ENCODE measurements around the gene CPB2. TPM values are rescaled to one million over a fixed set of nuclear protein-coding genes. Genes with fewer than 3 reads are reported as not detected.

The CPB2 gene
- total and polyA plus RNA-seq, 2 donors, result 0.05 to 0.16 TPM

GRCh38 chr13:46006688-46007452, 98.0 kb downstream of the CPB2 start:
- Histone ChIP-seq H3K27ac (ENCODE audit: low read depth in 1 of 2, low read length in 1 of 2) (no peak overlapping the region), H3K36me3 (ENCODE audit: control insufficient read depth in 2 of 2, insufficient read depth in 2 of 2, low read length in 1 of 2) (peaks cover 10 to 34% of the 10 kb centered on the region in 2 donors)
- 98% methylated on average over 6 of the region's 6 CpGs for WGBS

GRCh38 chr13:46004491-46004890, 100.3 kb downstream of the CPB2 start:
- 98% methylated on average over 1 of the region's 1 CpG for WGBS
- Histone ChIP-seq H3K36me3 (ENCODE audit: control insufficient read depth in 2 of 2, insufficient read depth in 2 of 2, low read length in 1 of 2) (peaks cover 19 to 49% of the 10 kb centered on the region in 2 donors), H3K4me3 (ENCODE audit: low read length in 2 of 2) (no peak overlapping the region), H3K27ac (ENCODE audit: low read depth in 1 of 2, low read length in 1 of 2) (no peak overlapping the region), H3K4me1 (ENCODE audit: control insufficient read depth in 2 of 2, insufficient read depth in 2 of 2, low read length in 2 of 2) (no peaks in the 10 kb centered on the region), H3K27me3 (ENCODE audit: control insufficient read depth in 2 of 2, insufficient read depth in 1 of 2, low read length in 1 of 2) (no peaks in the 10 kb centered on the region), H3K9me3 (ENCODE audit: control insufficient read depth in 2 of 2, insufficient read depth in 1 of 2, low read length in 1 of 2) (no peaks in the 10 kb centered on the region)
- no peak for DNase-seq (ENCODE audit: low read depth in 6 of 9, low spot score in 9 of 9)

More at GRCh38 chr13:46006688-46007452, 98.0 kb downstream of the CPB2 start:
- Histone ChIP-seq H3K4me1 (ENCODE audit: control insufficient read depth in 2 of 2, insufficient read depth in 2 of 2, low read length in 2 of 2) (no peaks in the 10 kb centered on the region), H3K4me3 (ENCODE audit: low read length in 2 of 2) (no peak overlapping the region), H3K27me3 (ENCODE audit: control insufficient read depth in 2 of 2, insufficient read depth in 1 of 2, low read length in 1 of 2) (no peaks in the 10 kb centered on the region), H3K9me3 (ENCODE audit: control insufficient read depth in 2 of 2, insufficient read depth in 1 of 2, low read length in 1 of 2) (no peaks in the 10 kb centered on the region)
- no peak for DNase-seq (ENCODE audit: low read depth in 6 of 9, low spot score in 9 of 9)

Other genes with a start within 250 kb of the CPB2 start
- gene ZC3H13, start 52.3 kb downstream of the CPB2 start, total RNA-seq, result 20.1 TPM
- 19.8 TPM for gene ZC3H13, start 52.3 kb downstream of the CPB2 start, polyA plus RNA-seq
- 596 TPM for gene LCP1, start 77.1 kb upstream of the CPB2 start, total RNA-seq
- 181 TPM for gene LCP1, start 77.1 kb upstream of the CPB2 start, polyA plus RNA-seq
- 1.2 TPM for gene LRRC63, start 106.9 kb upstream of the CPB2 start, total RNA-seq
- 0.46 TPM for gene LRRC63, start 106.9 kb upstream of the CPB2 start, polyA plus RNA-seq